Posterior vena cava (tissue), 2 donors: Measurements from ENCODE around the gene EHD4. TPM values are rescaled to one million over a fixed set of nuclear protein-coding genes. Genes with fewer than 3 reads are reported as not detected.
A peak's percentile ranks its signal among the peaks of the same experiment; 100 is the strongest.

Experiments used
- DNase-seq: peaks from one replicate; pipeline ENCODE4 v3.0.0-alpha.2; 2020; ENCODE audit warnings: low spot score
- intact Hi-C, 2 donors: fragments of 100-400 bp; cut with DNase I; formaldehyde crosslinking; loops; one replicate each; pipeline versions ENCODE4 v1.14.1 to v1.14.2; 2022 to 2023
- total RNA-seq, 2 donors: library from RNA; stranded (reverse); fragmentation: NEBNext Ultra II Directional; extraction: Animal tissue kit (Norgen Biotek cat#: 25700); gene quantifications; one replicate each; pipeline ENCODE4 v1.2.1, GENCODE V29; 2021
- donor health status: DM: yes; HTN: yes; CAD: no.
- donor health status: DM: yes; HTN: yes; CAD: no.

Gene EHD4
- total RNA-seq, 2 donors from 2014 or later, result 21.3 to 22.5 TPM

DNA sequence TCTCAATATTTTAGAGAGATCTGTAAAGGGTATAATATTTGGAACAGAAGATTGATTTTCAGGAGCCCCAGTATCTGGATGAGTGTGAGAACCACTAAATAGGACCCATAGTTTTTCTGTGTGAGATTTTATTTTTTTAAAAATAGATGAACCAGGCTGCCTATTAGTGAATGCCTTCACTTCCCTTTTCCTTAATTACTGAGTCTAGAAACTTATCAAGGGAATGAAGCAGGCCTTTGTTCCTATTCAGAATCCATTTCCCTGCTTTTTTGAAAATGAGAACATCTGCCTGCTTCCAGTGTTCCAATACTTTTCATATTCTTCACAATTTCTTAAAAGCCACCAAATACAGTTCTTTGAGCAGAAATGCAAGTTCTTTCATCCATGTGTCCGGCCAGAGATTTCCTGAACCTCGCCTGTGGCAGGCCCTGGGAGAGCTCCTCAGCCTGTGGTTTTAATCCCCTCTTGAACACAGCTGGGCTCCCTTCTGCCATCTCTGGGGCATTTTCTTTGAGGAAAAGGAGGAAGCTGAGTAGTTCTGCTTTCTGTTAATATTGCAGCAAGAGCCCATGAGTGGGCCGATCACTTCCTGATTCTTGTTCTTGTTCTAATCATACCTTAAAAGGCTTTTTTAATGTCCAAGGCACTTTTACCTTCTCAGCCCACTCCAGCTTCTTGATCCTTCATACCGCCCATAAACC is 4.7 kb downstream of the EHD4 start:
- peak; percentile 81 for DNase-seq
- intact Hi-C loops, result no loop called here

DNA sequence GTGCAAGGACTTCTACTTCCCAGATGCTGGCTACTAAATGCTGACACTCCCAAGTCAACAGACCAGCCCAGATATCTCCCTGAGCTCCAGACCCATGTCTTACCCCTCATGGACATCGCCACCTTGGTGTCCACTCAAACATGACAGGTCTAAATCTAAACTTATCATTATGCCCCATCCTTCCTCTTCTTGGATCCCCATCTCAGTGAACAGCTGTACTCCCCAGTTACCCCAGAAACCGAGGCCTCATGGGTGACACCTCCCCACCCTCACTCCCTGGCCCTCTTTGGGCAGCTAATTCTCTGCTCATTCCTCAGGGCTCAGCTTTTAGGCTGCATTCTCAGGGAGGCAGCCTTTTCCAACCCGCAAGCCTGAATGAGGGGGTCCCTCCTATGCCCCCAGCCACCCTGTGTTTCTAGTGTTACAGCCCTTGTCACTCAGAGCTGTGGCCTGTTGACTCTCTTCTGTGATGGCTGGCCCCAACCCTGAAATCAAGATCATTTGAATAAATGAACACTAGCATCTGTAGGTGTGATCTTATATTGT is 5.4 kb downstream of the EHD4 start:
- intact Hi-C loops, result no loop called here
- peak; percentile 17 for DNase-seq

DNA sequence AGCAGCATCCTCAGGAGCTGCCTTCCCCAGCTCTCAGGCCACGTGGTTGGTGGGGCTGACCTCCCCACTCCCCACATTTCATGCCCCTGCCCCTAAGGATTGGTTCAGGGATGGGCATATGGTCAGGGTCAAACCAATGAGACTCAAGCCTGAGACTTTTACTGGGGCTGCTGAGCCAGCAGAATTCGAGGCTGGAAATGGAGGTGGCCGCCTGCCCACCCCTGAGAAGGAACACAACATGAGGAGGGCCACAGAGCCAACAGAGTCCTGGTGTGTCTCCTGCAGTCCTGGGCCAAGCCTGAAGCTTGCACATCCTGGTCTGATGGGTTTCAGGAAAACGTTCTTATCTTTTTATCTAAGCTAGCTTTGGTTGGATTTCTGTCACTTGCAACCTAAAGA is 5.9 kb downstream of the EHD4 start:
- DNase-seq, result peak; percentile 56
- intact Hi-C loops, result no loop called here

DNA sequence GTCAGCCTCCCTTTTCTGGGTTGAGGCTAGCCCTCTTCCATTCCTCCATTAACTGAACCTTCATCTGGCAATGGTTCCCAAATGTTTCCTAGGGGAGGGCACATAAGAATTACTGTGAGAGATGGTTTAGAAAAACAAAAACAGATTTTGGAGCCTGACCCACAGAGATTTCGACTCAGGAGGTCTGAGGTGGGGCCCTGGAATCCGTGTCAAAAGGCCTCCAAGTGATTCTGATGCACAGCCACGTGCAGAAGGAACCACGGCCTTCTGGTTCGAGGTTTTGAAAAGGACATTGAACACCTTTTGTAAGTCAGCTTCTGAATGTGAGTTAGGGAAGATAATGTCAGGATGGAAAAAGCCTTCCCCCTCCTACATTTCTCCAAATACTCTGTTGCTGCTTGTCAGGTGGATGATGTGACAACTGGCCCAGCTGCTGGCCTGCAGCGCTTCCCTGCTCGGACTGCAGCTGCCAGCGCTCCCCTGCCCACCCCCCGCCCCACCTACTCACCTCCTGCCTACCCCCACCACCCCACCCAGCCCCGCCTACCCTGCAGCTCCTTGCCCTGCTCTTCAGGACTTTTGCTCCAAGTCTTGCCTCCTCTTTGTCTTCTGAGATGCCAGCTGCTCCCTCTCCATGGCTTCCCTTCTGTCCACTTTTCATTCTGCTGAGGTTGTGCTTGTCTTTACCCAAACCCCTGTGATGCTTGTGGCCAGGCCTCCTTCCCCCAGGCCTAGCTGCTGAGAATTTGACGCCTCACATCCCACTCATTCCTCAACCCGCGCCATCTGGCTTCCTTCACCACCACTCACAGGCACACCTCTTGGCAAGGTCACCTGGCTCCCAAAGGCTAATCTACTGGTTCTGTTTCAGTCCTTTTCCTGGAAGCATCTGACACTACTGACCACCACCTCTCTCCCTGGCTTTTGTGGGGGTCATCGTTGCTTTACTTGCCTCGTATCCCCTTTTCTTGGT is 6.6 kb downstream of the EHD4 start:
- peak; percentile 5 for DNase-seq
- intact Hi-C loops, result no loop called here

DNA sequence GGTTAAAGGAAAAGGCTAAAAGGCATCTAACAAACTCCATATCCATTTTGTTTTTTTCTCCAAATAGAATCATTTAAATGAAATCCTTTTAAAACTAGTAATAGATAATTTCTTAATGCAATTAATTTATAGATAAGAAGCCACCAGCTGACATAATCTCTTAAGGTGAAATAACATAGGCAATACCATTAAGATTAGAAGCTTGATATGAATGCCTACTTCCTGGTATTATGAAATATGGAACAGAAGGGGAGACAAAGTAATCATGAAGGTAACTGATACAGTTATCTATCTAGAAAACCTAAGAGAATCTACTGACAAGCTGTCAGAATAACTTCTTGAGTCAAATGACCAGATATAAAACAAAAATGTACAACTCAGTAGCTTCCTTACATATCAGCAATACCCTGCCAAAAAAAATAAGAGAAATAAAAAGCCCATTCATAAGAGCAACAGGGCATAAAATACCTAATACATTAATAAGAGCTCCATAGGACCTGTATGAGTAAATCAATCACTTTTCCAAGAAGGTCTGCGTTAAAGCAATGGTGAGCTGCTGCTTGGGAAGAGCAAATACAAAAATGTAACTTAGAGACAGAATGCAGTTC is 10.7 kb downstream of the EHD4 start:
- DNase-seq, result no peak

GRCh38 chr15:41961001-41961518 is 11.3 kb downstream of the EHD4 start:
- no peak for DNase-seq
- intact Hi-C loops, result no loop called here

More for the DNA sequence above, 10.7 kb downstream of the EHD4 start:
- intact Hi-C loops, result no loop called here

DNA sequence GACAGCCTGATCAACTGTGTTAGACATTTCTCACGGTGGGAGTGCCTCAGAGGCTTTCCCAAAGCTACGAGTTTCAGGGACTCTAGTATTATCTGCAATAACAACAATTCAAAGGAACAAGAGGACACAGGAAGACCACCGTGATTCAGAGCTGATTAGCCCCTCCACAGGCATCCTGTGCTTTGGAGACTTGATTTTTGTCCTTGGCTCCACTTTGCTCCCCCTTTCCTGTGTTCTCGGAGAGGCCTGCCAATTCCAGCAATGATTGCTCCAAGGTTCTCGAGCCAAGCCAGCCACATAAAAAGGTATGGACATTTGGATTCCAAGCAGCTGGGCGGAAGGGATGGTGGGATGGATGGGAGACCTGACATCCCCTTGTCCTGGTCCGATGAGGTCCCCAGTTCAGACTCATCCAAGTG is 14.3 kb downstream of the EHD4 start:
- intact Hi-C loops, result no loop called here
- DNase-seq, result no peak

DNA sequence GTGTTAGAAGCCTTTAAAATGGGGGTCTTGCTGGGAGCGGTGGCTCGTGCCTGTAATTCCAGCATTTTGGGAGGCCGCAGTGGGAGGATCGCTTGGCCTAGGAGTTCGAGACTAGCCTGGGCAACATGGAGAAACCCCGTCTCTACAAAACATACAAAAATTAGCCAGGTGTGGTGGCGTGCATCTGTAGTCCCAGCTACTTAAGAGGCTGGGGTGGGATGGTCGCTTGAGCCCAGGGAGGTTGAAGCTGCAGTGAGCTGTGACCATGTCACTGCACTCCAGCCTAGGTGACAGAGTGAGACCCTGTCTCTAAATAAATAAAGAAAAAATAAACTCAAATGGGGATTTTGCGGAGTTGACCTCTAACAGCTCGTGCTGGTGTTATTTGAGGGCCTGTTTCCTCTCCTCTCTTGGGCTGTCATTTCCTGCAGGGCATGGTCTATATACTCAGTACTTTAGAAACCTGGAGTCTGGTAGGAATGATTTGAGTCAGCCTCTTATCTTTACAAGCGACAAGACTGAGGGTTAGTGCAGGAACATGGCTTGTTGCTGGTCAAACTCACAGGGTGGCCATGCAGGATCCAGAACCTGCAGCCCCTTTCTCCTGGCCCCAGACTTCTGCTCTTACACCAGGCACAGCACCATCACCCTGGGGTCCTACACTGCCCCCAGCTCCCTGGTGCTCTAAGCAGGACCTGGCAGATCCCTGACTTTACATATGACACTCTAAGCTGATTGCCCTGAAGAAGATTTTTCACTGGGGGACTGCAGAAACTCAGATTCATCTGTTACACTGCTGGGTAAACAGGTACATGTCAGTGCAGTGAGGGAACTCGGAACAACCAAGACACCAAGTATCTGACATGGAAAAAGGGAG is 15.1 kb downstream of the EHD4 start:
- intact Hi-C loops, result no loop called here
- DNase-seq, result no peak

DNA sequence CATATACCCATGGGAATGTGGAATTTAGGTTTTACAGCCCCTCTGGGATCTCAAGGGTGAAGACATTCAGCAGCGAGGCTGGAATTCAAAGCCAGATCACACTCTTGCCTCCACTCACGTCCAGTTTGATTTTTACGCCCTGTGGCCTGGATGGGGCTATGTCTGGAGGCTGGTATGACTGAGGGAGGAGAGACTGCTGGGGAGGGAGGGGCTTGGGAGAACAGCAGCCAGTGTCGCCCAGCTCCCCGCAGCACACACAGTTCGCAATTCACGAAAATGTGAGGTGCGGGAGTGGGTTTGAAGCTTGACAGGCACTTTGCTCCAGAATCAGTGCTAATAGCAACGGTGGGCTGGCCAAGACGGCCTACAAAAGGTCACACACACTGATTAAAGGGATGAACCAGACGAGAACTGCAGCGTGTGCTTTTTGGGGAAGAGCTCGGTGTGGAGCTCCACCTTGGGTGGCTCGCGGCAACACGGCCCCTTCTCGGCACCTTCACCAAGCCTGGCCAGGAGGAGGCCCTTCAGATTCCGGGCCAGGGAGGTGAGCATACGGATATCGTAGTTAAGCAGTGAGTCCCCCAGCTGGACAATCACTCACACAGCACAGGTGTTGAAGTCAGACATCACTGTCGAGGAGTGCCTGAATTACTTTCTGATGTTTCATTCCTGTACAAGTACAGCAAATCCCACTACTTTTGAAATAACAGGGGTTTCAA is 16.4 kb downstream of the EHD4 start:
- intact Hi-C loops, result no loop called here

GRCh38 chr15:41955100-41955499 is 17.3 kb downstream of the EHD4 start:
- DNase-seq, result no peak
- intact Hi-C loops, result no loop called here

More for the DNA sequence above, 16.4 kb downstream of the EHD4 start:
- DNase-seq, result no peak

DNA sequence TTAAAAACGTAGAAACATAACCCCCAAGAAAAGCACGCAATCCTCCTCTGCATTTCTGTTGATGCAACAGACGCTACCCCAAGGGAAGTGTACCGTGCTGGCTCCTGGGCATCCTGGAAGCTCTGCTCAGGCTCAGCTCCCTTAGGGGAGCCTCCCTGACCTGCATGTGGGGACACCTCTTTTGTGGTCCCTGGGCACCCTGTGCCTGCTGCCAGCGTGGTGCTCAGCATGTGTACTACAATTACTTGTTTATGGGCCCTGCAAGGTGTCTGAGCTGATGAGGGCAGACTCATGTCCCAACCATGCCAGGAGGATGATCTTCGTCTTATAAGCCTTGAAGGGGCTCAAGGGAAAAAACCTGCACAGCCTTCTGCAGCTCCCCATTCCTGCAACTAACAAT is 18.3 kb downstream of the EHD4 start:
- no peak for DNase-seq
- intact Hi-C loops, result loop anchor here in 1 of 2 donors (5.0 kb wide), 1 partner anchor 1563 kb away; the partner anchor contains the start of gene MAP1A

- no peak for DNase-seq
- intact Hi-C loops, result loop anchor here in 1 of 2 donors (5.0 kb wide), 1 partner anchor 1565 kb away; the partner anchor contains the start of gene MAP1A
Observed at GRCh38 chr15:41952013-41952563, 20.3 kb downstream of the EHD4 start.

DNA sequence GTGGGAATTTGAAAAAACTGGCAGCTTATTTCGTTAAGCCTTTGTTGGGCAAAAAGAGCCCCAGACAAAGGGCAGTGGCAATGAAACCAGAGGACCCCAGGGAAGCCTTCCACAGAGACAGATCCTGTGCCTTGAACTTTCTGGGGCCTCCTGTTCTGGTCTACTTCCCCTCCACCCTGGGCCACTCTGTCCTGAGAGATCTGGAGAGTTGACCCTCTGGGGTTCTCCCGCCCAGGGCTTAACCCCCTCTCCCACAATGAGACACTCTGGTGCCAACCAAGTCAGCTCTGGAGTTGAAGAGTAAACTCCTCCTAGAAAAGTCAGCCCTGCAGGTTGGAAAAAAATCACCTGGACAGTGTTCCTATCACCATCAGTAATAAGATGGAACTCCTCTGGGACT is 20.8 kb downstream of the EHD4 start:
- intact Hi-C loops, result loop anchor here in 1 of 2 donors (5.0 kb wide), 1 partner anchor 1566 kb away; the partner anchor contains the start of gene MAP1A
- no peak for DNase-seq

DNA sequence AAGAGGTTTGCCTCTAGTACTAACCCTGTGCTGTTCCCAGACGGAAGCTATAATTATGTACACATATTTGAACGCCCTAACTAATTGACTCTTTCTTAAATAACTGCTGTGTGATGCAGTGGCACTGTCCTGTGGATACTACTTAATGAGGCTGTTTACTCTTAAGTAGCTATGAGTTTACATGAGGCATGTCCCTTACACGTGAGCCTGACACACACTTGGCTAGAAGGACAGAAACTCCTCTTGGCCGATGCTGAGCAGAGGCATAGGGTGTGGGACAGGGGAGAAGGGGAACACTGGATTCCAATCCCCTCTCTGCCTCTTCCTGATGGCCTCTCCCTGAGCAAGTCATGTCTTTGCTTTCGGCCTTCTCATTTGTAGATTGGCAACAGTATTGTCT is 21.9 kb downstream of the EHD4 start:
- DNase-seq, result no peak
- intact Hi-C loops, result loop anchor here in 1 of 2 donors (5.0 kb wide), 1 partner anchor 1567 kb away; the partner anchor contains the start of gene MAP1A

DNA sequence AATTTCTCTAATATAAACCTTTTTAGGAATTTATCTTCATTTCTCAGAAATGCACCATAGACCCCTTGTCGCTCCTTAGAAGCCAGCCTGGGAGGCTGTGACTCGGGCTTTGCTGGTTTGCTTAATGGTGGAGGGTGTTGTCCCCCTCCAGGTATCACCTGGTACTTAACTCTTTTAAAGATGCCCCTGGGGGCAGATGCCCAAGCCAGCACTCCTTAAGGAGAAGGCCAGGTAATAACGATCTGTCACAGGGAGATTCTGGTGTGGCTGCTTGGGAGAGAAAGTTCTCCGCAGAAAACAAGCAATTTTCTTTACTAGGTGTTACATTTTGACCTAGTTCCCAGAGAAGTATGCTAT is 22.3 kb downstream of the EHD4 start:
- no peak for DNase-seq
- intact Hi-C loops, result loop anchor here in 1 of 2 donors (5.0 kb wide), 1 partner anchor 1567 kb away; the partner anchor contains the start of gene MAP1A

DNA sequence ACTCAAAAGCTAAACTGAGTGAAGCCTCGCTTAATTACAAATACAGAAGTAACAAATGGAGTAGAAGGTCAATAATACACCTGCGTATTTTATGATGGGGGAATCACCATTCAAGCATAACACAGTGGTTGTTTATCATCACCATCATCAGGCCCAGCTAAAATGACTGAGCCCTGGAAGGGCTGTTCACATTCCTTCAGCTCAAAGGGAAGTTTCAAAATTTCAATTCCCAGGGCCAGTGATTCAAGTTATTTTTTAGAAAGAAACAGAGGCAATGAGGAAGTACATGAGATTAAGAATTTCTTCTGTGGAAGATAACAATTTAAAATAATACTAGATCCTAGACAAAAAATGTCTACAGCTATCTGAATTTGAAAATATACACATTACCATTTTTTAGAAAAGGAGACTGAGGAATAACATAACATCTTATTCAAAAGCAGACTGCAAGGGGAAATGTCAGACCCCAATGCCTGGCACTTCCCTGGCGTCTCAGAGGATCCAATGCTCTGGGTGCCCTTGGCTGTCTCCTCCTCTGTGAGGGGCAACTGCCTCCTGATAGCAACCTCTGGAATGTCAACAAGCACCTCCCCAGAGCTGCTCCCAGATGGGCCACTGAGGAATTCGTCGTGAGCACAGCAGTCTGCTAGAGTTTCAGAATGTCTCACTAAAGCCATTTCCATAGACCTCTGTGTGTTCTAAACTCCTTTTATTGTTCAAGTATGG is 22.8 kb downstream of the EHD4 start:
- intact Hi-C loops, result loop anchor here in 1 of 2 donors (5.0 kb wide), 1 partner anchor 1568 kb away; the partner anchor contains the start of gene MAP1A
- no peak for DNase-seq

DNA sequence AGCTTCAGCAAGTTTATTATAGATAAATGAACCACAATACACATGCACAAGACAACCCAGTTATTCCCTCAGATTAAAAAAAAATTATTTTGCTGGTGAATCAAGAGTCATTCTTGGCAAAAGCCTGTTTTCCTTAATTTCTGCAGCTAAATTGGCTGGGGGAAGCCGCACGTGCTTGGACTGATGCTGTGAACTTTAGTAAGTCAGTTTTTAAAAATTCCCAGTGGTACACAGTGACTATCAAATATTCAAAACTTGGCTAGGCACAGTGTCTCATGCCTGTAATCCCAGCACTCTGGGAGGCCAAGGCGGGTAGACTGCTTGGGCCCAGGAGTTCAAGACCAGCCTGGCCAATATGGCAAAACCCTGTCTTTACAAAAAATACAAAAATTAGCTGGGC is 23.9 kb downstream of the EHD4 start:
- peak; percentile 90 for DNase-seq
- intact Hi-C loops, result no loop called here
